ENCODE data around the gene LYRM4.

The LYRM4 gene

DNA sequence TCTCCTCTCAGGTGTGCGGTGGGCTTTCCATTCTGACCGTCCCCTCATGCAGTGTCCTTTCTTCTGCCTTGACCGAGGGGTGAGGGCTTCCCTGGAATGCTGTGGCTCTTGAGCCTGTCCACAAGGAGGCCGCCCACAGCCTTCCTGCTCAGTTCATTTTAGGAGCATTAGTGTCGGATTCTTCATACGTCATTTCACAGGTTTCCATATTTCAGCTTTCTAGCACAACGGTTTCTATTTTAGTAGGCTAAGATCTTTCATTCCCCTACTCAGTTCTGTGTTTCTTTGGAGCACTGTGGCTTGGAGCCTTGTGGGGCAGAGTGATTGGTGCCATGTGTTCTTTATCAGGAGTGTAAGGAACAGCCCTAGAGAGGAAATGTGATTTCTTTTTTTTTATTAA, 170.1 kb downstream of the LYRM4 start:
- TF ChIP-seq, protein P1, sequence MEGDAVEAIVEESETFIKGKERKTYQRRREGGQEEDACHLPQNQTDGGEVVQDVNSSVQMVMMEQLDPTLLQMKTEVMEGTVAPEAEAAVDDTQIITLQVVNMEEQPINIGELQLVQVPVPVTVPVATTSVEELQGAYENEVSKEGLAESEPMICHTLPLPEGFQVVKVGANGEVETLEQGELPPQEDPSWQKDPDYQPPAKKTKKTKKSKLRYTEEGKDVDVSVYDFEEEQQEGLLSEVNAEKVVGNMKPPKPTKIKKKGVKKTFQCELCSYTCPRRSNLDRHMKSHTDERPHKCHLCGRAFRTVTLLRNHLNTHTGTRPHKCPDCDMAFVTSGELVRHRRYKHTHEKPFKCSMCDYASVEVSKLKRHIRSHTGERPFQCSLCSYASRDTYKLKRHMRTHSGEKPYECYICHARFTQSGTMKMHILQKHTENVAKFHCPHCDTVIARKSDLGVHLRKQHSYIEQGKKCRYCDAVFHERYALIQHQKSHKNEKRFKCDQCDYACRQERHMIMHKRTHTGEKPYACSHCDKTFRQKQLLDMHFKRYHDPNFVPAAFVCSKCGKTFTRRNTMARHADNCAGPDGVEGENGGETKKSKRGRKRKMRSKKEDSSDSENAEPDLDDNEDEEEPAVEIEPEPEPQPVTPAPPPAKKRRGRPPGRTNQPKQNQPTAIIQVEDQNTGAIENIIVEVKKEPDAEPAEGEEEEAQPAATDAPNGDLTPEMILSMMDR (IDR thresholded peaks at IDR 0.05; ENCODE audit: poor library complexity, severe bottlenecking) = no peak
- ATAC-seq (ENCODE audit: low read depth) = no peak
- H3K27me3 ChIP-seq (ENCODE audit: insufficient read depth, poor library complexity, severe bottlenecking) = no peaks in the 10 kb centered on the region
- H3K36me3 ChIP-seq (ENCODE audit: low read depth) = no peaks in the 10 kb centered on the region
- H3K4me3 ChIP-seq (ENCODE audit: severe bottlenecking) = no peak overlapping the region
- no peaks in the 10 kb centered on the region for H3K9me3 ChIP-seq (ENCODE audit: severe bottlenecking)
- H3K27ac ChIP-seq (ENCODE audit: poor library complexity, severe bottlenecking) = no peak overlapping the region
- DNase-seq (ENCODE audit: low spot score) = no peak
- H3K4me1 ChIP-seq (ENCODE audit: insufficient read depth, poor library complexity, severe bottlenecking) = peaks cover 3% of the 10 kb centered on the region

DNA sequence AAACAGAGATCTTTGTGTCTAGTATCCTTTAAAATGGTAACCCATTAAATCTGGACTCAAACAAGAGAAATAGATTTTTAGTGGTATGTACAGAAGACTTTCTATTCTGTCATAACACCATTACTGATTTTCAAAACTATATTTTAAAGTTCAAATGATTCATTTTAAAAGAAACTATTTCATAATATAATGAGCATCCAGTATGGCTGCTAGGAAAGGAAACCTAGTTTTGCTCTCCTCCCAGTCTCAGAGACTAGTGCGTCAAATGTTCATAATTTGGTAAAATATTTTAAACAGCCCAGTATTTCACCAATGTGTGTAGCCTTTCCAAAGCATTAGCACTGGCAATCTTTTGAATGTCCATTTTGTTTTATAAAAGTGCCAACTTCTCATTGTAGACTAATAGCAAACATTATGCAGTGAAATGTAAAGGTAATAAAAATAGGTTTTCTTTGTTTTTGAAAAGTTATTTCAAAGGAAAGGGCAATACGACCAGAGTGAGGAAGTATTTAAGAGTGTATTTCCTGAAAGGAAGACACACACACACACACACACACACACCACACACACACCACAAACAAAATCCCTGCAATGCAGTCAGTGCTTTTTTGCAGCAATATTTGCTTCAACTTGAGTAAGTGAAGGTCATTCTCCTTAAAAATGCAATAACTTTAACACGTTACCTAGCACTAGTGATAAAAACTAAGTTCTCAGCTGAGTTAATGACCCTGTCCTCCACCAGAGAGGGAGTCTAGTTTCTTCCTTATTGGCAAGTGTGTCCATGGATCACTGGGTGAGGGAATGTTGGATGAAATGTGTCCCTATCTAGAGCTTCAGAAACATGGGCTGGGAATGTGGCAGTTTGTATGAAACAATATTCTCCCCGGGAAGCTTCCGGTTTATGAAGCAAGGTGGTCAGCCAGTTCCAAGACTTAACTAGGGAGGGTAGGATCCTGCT, 171.0 kb downstream of the LYRM4 start:
- no peak for DNase-seq (ENCODE audit: low spot score)

DNA sequence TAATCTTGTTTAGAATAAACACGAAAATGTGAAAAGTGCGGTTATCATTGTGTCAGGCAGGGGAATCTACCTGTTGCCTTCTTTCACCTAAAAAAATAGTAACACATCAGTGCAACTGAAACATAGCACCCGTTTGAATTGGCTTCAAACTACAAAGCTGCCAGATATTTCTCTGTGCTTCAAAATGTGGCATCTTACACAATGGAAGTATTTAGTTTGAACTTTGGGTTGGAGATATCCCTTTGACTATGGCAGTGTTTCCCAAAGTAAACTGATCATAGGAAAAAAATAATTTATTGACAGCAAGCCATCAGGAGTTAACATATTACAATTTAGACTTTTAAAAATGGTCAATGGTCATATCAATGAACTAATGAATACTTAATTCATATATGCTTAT, 172.0 kb downstream of the LYRM4 start:
- Histone ChIP-seq H3K9me3 (ENCODE audit: severe bottlenecking) (no peaks in the 10 kb centered on the region), H3K27me3 (ENCODE audit: insufficient read depth, poor library complexity, severe bottlenecking) (no peaks in the 10 kb centered on the region), H3K4me3 (ENCODE audit: severe bottlenecking) (no peak overlapping the region), H3K4me1 (ENCODE audit: insufficient read depth, poor library complexity, severe bottlenecking) (peaks cover 4% of the 10 kb centered on the region), H3K27ac (ENCODE audit: poor library complexity, severe bottlenecking) (no peak overlapping the region), H3K36me3 (ENCODE audit: low read depth) (no peaks in the 10 kb centered on the region)
- no peak for DNase-seq (ENCODE audit: low spot score)
- TF ChIP-seq, protein P1 (IDR thresholded peaks at IDR 0.05; ENCODE audit: poor library complexity, severe bottlenecking) = no peak
- no peak for ATAC-seq (ENCODE audit: low read depth)

More for the DNA sequence above, 171.0 kb downstream of the LYRM4 start:
- no peak overlapping the region for H3K4me3 ChIP-seq (ENCODE audit: severe bottlenecking)
- no peaks in the 10 kb centered on the region for H3K9me3 ChIP-seq (ENCODE audit: severe bottlenecking)
- H3K36me3 ChIP-seq (ENCODE audit: low read depth) = no peaks in the 10 kb centered on the region
- TF ChIP-seq, protein P1 (IDR thresholded peaks at IDR 0.05; ENCODE audit: poor library complexity, severe bottlenecking) = no peak
- H3K4me1 ChIP-seq (ENCODE audit: insufficient read depth, poor library complexity, severe bottlenecking) = peaks cover 3% of the 10 kb centered on the region
- H3K27ac ChIP-seq (ENCODE audit: poor library complexity, severe bottlenecking) = no peak overlapping the region
- ATAC-seq (ENCODE audit: low read depth) = no peak
- H3K27me3 ChIP-seq (ENCODE audit: insufficient read depth, poor library complexity, severe bottlenecking) = no peaks in the 10 kb centered on the region

DNA sequence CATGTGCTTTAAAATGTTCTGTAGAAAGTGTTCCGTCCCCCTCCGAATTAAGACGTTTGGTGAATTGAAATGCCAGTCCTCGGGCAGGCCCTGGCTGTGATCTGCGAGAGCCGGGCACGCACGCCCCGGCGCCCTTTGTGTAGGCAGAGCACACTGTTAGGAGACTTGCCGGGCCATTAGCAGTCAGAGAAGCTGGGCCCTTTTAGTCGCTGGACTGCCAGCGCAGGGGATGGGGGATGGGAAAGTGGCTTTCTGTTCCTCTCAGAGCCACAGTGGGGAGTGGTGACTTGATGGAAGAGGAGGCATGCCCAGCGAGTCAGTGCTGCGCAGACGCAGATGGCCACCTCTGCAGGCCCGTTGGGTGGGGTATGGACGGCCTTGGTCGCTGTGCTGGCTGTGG, 173.4 kb downstream of the LYRM4 start:
- DNase-seq (ENCODE audit: low spot score) (no peak), ATAC-seq (ENCODE audit: low read depth) (no peak)
- no peaks in the 10 kb centered on the region for H3K27me3 ChIP-seq (ENCODE audit: insufficient read depth, poor library complexity, severe bottlenecking)
- H3K36me3 ChIP-seq (ENCODE audit: low read depth) = no peaks in the 10 kb centered on the region
- H3K4me1 ChIP-seq (ENCODE audit: insufficient read depth, poor library complexity, severe bottlenecking) = peaks cover 15% of the 10 kb centered on the region
- no peak overlapping the region for H3K27ac ChIP-seq (ENCODE audit: poor library complexity, severe bottlenecking)
- H3K4me3 ChIP-seq (ENCODE audit: severe bottlenecking) = no peak overlapping the region
- TF ChIP-seq, protein P1 (IDR thresholded peaks at IDR 0.05; ENCODE audit: poor library complexity, severe bottlenecking) = no peak
- no peaks in the 10 kb centered on the region for H3K9me3 ChIP-seq (ENCODE audit: severe bottlenecking)

All from RWPE2 (cell line).